Type B pancreatic cell (in vitro differentiated cells): Measurements from ENCODE around the gene OR14C36. TPM values are rescaled to one million over a fixed set of nuclear protein-coding genes. Genes with fewer than 3 reads are reported as not detected.
"Not testable (repeated sequence)": the region's sequence is repeated elsewhere in the genome, so short reads cannot be mapped to it uniquely, and the experiment has no call there.

Experiments
- DNase-seq: peaks from one replicate; pipeline ENCODE4 v3.0.0; 2021; ENCODE audit warnings: mixed read lengths; ENCODE audit not compliant: unreplicated experiment; ENCODE audit errors: extremely low spot score
- H3K27ac Mint-ChIP-seq: 2 replicates; pipeline ENCODE4 v1.8.0; 2021; ENCODE audit warnings: mild to moderate bottlenecking, mixed read lengths
- H3K27me3 Mint-ChIP-seq: 2 replicates; pipeline ENCODE4 v1.8.0; 2021; ENCODE audit warnings: mixed read lengths
- H3K36me3 Mint-ChIP-seq: 2 replicates; pipeline ENCODE4 v1.8.0; 2021; ENCODE audit warnings: mixed read lengths
- H3K4me1 Mint-ChIP-seq: one replicate; pipeline ENCODE4 v1.8.0; 2021; ENCODE audit warnings: mixed read lengths; ENCODE audit not compliant: unreplicated experiment
- H3K4me3 Mint-ChIP-seq: 2 replicates; pipeline ENCODE4 v1.8.0; 2021; ENCODE audit warnings: mild to moderate bottlenecking, mixed read lengths
- H3K9me3 Mint-ChIP-seq: 2 replicates; pipeline ENCODE4 v1.8.0; 2021; ENCODE audit warnings: mixed read lengths
- CTCF ChIP-seq: fragments of 200-600 bp; sonication (generic); conservative IDR thresholded peaks from 2 replicates; pipeline ENCODE4 v1.5.0; 2021; ENCODE audit warnings: antibody characterized with exemption, mild to moderate bottlenecking
- long read RNA-seq: library from polyadenylated mRNA; unstranded; transcript quantifications from one replicate; pipeline ENCODE4 v2.0.0, GENCODE V29; 2020
- total RNA-seq: library from RNA; stranded (reverse); gene quantifications from 2 replicates; pipeline ENCODE4 v1.2.1, GENCODE V29; 2021; ENCODE audit warnings: low replicate concordance

Gene OR14C36, protein sequence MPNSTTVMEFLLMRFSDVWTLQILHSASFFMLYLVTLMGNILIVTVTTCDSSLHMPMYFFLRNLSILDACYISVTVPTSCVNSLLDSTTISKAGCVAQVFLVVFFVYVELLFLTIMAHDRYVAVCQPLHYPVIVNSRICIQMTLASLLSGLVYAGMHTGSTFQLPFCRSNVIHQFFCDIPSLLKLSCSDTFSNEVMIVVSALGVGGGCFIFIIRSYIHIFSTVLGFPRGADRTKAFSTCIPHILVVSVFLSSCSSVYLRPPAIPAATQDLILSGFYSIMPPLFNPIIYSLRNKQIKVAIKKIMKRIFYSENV
- total RNA-seq = not detected in 2 replicates
- long read RNA-seq = 0 reads

DNA sequence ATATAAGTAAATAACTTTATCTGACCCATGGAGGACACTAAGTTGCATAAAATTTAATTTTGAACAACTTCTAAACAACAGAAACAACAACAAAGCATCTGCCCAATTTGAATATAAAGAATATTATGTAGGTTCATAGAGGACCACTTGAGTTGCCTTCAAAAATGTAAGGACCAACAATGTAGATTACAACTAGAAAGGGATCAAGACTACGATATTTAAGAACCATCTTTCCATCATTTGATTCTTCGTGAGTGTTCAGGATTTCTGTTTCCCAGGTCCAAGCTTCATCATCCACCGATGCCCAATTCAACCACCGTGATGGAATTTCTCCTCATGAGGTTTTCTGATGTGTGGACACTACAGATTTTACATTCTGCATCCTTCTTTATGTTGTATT is at the start of gene OR14C36:
Gene OR14C36 (plus strand): TSS at position 301 of the 400 bp plus-strand sequence. CDS start 0 bp downstream, at position 301.
- Mint-ChIP-seq H3K27me3 (no peaks in the 10 kb centered on the region), H3K9me3 (peaks cover 5% of the 10 kb centered on the region), H3K4me1 (no peaks in the 10 kb centered on the region), H3K36me3 (no peaks in the 10 kb centered on the region), H3K4me3 (no peak within 1 kb of the TSS), H3K27ac (no peak within 1 kb of the TSS)
- no peak for DNase-seq
- TF ChIP-seq CTCF = no peak

GRCh38 chr1:248303324-248303723 is 45.3 kb upstream of the OR14C36 start, which contains the start of gene OR2T12:
OR2T12 (minus strand) TSS chr1:248303424; CDS start chr1:248295578, 7,846 bp downstream.
- no peak for TF ChIP-seq CTCF
- no peak for DNase-seq
- no peaks in the 10 kb centered on the region for H3K4me1 Mint-ChIP-seq
- H3K36me3 Mint-ChIP-seq = no peaks in the 10 kb centered on the region
- H3K27ac Mint-ChIP-seq = no peak within 1 kb of the TSS
- no peaks in the 10 kb centered on the region for H3K27me3 Mint-ChIP-seq
- no peaks in the 10 kb centered on the region for H3K9me3 Mint-ChIP-seq
- H3K4me3 Mint-ChIP-seq = no peak within 1 kb of the TSS

DNA sequence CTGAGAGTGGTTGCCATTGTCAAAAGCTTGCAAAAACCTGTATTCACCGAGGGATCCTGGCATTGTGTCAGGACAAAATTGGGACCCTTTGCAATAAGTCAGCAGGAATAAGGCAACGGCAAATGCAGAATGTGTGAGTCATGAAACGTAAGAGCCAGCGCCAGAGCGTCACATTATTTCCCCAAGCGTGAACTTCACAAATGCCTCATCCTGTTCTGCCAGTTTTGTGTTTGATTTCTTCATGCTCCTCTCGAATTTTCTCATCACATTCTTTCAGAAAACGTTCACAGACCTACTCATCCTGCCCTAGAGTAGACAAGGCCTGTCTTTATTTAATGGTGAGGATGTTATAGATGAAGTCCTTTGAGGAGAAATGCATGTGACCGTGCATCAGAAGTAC is 42.9 kb upstream of the OR14C36 start:
- H3K27me3 Mint-ChIP-seq, H3K9me3 Mint-ChIP-seq, DNase-seq, H3K4me3 Mint-ChIP-seq, H3K27ac Mint-ChIP-seq, H3K4me1 Mint-ChIP-seq, H3K36me3 Mint-ChIP-seq: not testable (repeated sequence)

DNA sequence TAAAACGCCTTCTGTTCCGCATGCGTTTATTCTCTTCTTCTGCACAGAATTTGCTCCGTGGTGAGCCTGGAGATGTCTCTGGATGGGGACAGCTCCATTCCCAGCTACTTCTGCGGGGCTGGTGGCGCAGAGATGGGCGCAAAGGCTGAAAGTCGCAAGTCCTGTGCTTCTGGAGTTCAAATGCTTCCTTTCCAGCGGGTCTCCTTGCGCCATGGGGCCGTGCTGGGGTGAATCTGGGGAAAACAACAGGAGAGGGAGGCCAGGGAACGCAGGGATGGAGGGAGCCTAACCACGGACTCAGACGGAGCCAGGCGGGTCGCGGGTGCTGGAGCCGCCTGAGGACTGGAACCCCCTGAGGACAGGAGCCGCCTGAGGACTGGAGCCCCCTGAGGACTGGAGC is 42.5 kb upstream of the OR14C36 start:
- H3K27ac Mint-ChIP-seq = no peak overlapping the region
- H3K4me3 Mint-ChIP-seq = no peak overlapping the region
- TF ChIP-seq CTCF = no peak
- no peaks in the 10 kb centered on the region for H3K27me3 Mint-ChIP-seq
- H3K36me3 Mint-ChIP-seq = no peaks in the 10 kb centered on the region
- H3K4me1 Mint-ChIP-seq = no peaks in the 10 kb centered on the region
- no peaks in the 10 kb centered on the region for H3K9me3 Mint-ChIP-seq
- no peak for DNase-seq

- not testable (repeated sequence) for H3K27me3 Mint-ChIP-seq, H3K27ac Mint-ChIP-seq, H3K9me3 Mint-ChIP-seq, DNase-seq, H3K4me1 Mint-ChIP-seq, H3K4me3 Mint-ChIP-seq, H3K36me3 Mint-ChIP-seq
Measured at GRCh38 chr1:248306740-248307139, 41.8 kb upstream of the OR14C36 start.

- no peak for TF ChIP-seq CTCF
- Mint-ChIP-seq H3K4me3 (no peak overlapping the region), H3K27ac (no peak overlapping the region), H3K4me1 (no peaks in the 10 kb centered on the region), H3K36me3 (no peaks in the 10 kb centered on the region), H3K9me3 (no peaks in the 10 kb centered on the region), H3K27me3 (no peaks in the 10 kb centered on the region)
- DNase-seq = no peak
Measured at GRCh38 chr1:248316796-248317195, 31.8 kb upstream of the OR14C36 start.
